Tibial nerve (tissue), 4 donors: Measurements from ENCODE around the gene RFXANK.

Experiments
- EP300 ChIP-seq, 2 donors: sonication (generic); formaldehyde crosslinking; IDR thresholded peaks; one replicate each; pipeline ENCODE4 v1.6.1; 2017; ENCODE audit warnings: antibody characterized with exemption in 2 of 2, mild to moderate bottlenecking in 1 of 2
- POLR2A ChIP-seq, 2 donors: fragments of 450-650 bp; IDR thresholded peaks; one replicate each; pipeline ENCODE4 v1.6.1; 2017; ENCODE audit warnings: antibody characterized with exemption in 2 of 2, mild to moderate bottlenecking in 2 of 2, moderate library complexity in 2 of 2
- TF ChIP-seq, protein P1 (sequence below), 5 experiments: fragments of 200-600 bp in 3 of 5; fragments of 450-650 bp in 2 of 5; sonication (generic) in 3 of 5; IDR thresholded peaks; one replicate each; pipeline ENCODE4 v1.5.1; 2016 to 2019; ENCODE audit warnings: antibody characterized with exemption in 5 of 5, mild to moderate bottlenecking in 3 of 5, moderate library complexity in 2 of 5

- TF ChIP-seq, protein P1, sequence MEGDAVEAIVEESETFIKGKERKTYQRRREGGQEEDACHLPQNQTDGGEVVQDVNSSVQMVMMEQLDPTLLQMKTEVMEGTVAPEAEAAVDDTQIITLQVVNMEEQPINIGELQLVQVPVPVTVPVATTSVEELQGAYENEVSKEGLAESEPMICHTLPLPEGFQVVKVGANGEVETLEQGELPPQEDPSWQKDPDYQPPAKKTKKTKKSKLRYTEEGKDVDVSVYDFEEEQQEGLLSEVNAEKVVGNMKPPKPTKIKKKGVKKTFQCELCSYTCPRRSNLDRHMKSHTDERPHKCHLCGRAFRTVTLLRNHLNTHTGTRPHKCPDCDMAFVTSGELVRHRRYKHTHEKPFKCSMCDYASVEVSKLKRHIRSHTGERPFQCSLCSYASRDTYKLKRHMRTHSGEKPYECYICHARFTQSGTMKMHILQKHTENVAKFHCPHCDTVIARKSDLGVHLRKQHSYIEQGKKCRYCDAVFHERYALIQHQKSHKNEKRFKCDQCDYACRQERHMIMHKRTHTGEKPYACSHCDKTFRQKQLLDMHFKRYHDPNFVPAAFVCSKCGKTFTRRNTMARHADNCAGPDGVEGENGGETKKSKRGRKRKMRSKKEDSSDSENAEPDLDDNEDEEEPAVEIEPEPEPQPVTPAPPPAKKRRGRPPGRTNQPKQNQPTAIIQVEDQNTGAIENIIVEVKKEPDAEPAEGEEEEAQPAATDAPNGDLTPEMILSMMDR (IDR thresholded peaks at IDR 0.05) = no peak
- TF ChIP-seq POLR2A (IDR thresholded peaks at IDR 0.05) (no peak), EP300 (IDR thresholded peaks at IDR 0.05) (no peak)
Observed at GRCh38 chr19:19152668-19153384, 39.2 kb upstream of the RFXANK start.
